Islet precursor cell (in vitro differentiated cells): ENCODE data around the gene TXLNA.

Experiments
- DNase-seq: peaks from one replicate; pipeline ENCODE4 v3.0.0-alpha.2; 2018

TXLNA gene

DNA sequence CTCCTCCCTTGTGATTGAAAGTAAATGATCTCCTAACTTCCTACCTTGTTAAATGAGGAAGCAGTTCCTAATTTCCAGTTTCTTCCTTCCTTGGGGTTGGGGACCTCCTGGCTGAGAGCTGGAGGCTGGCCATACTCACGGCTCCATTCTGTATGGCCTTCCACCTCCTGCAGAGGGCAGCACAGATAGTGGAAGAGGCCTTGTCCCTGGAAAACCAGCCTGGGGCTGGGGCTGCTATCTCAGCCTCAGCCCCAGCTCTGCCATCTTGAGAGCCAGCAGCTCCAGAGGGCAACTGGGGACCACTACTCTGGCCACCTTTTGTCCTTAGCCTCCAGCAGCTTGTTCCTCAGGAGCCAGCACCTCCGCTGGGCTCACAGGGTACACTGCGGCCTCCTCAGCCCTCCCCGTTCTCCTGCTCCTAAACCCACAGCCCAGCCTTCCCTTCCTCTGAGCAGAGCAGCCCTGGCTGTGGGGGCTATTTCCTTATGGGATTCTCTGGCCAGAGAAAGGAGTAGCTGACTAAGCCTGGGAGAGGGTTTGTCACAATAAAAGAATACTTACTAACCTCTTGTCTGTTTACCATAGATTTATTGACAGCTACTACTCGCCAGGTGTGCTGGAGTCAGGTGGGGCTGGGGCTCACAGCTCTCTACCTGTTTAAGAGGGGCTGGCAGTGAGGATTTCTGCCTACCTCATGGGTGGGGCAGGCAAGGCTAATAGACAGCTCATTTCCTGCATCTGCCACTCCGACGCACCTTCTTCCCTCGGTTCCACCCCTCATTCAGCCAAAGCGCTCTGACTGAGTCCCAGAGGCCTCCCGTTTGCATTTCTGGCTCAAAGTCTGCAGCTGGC is 36.4 kb downstream of the TXLNA start:
- peak; percentile 84 for DNase-seq

GRCh38 chr1:32216566-32216965 is 37.1 kb downstream of the TXLNA start:
- no peak for DNase-seq

- DNase-seq = no peak
Measured at GRCh38 chr1:32219022-32219421, 39.5 kb downstream of the TXLNA start.

DNA sequence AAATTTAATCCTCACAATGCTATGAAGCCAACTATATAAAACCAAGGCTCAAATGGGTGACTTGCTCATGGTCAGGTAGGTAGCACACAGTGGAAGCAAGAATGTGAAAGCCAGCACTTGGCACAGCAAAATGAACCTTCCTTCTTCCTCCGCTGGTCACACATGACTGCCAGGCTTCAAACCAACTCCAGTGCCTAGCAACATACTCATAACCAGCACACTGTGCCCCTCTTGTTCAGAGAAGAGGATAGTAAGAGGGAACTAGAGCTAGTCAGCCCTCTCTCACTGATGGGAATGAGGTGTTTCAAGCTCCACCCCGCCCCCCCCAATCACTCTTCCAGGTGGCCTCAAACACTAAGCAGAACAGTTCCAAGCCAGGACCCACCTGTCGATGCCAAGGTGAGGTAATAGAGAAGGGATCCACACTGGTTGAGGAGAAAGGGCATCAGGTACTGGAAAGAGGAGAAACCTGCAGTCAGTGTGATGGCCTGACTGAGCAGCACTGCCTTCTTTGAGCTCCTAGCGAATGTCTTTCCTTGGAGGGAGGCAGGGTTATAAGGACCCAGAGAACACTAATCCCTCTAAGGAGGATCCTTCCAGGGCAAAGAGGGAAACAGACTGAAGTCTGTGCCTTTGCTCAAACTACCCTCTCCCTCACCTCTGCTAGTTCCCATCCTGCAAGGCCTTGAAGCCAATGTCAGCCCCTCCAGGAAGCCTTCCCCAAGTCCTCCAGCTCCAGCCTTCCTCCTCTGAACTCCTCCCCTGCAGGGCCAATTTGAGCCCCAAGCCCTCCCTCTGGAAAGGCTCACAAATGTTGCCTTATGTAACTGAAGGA is 41.5 kb downstream of the TXLNA start:
- DNase-seq = no peak

- DNase-seq = no peak
Measured at GRCh38 chr1:32221581-32221979, 42.1 kb downstream of the TXLNA start.

DNA sequence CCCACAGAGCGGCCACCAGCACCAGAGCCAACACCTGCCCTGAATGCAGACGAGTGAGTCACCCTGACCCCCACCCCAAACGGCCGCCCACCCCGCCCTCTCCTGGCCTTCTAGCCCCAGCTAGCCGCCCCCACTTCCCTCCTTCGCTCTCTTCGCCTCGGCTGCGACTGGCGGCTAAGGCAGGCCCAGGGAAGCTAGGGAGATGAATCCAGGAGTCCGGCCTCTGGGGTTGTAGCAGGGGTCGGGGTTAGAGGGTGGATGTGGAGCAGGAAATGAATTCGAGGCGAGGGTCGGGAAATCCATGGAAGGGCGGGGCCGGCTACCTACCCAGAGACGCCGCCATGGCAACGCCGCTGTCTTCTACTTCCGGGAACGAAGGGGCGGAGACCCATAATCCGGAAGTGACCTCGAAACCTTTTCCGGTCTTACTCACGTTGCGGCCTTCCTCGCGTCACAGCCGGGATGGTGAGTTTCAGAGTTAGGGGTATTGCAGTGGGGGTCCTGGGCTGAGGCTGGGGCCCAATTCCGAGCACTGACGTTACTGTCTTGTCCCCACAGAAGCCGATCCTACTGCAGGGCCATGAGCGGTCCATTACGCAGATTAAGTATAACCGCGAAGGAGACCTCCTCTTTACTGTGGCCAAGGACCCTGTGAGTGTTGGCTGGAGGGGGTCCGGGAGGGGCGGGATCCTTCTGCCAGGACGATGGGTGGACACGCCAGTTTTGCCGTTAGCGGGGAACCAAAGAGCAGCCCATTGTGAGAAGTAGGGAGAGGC is 42.7 kb downstream of the TXLNA start, which contains the start of the genes EIF3I and TMEM234:
EIF3I (plus strand) TSS at position 428 of the 776 bp plus-strand sequence; CDS start at position 463, 35 bp downstream.
TMEM234 (minus strand) TSS at position 374 of the 776 bp plus-strand sequence; CDS start at position 343, 31 bp downstream.
- DNase-seq = peak; percentile 97

DNA sequence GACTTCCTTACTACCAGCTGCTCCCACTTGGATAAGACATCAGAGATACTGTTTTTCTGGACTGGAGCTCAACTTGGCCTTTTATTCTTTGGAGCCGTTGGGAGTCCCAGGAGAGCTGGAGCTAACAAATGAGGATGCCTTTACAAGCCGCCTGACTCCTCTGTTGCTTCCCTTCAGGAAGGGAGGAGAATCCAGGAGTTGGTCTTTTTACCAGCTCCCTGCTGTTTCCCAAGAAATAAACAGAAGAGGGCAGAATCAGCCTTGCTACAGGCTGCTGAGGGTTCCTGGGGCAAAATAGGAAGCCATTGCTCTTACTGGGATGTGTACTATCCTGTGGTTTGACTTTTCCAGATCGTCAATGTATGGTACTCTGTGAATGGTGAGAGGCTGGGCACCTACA is 44.2 kb downstream of the TXLNA start:
- DNase-seq = no peak

DNA sequence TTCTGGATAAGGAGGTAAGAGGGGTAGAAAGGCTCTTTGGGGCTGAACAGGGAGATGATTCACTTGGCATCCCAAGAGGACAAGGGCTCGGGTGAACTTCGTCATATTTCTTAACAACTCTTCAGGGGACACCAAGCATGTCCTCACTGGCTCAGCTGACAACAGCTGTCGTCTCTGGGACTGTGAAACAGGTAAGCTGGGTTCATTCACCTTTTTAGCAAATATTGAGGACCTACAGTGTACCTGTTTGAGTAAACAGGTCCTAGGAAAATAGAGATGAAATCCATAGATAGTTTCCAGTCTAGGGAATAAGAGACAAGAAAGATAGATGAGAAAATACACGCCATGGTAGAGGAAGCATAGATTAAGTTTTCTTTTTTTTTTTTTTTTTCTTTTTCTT is 44.8 kb downstream of the TXLNA start:
- DNase-seq = no peak

DNA sequence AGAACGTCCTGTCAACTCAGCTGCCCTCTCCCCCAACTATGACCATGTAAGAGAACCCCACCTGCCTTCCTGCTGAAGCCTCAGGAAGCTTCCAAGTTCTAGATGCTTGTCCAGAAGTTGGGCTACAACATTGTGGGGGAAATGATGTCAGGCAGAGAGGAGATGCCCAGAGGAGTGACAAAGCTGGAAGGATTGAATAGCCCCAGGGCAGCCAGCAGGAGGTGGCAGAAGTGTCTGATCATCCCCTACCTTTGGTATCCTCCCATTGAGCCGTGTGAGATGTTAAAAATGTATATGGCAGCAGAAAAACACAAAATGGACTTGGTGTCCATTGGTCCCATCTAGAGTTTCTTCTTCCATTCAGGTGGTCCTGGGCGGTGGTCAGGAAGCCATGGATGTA is 49.3 kb downstream of the TXLNA start:
- no peak for DNase-seq

GRCh38 chr1:32231843-32232432 is 52.5 kb downstream of the TXLNA start:
- DNase-seq = no peak

GRCh38 chr1:32232558-32233304 is 53.3 kb downstream of the TXLNA start:
- DNase-seq = no peak

- DNase-seq = no peak
Measured at GRCh38 chr1:32234792-32235191, 55.3 kb downstream of the TXLNA start.

- no peak for DNase-seq
Measured at GRCh38 chr1:32239337-32239736, 59.9 kb downstream of the TXLNA start.

DNA sequence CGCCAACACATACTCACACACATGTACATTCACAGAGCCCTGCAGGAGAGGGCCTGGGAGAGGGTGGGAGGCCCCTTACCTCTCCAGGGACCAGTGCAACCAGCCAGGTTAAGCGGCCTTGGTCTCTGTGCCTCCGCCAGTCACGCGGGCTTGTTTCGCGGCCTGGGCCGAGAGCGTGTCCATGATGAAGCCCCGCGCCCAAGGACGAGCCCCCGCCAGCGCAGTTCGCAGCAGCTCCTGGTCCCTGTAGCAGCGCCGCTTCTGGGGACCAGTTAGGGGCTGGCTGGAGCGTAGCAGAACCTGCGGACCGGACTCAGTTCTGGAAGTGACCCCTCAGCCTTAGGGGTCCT is 60.3 kb downstream of the TXLNA start:
- peak; percentile 71 for DNase-seq

DNA sequence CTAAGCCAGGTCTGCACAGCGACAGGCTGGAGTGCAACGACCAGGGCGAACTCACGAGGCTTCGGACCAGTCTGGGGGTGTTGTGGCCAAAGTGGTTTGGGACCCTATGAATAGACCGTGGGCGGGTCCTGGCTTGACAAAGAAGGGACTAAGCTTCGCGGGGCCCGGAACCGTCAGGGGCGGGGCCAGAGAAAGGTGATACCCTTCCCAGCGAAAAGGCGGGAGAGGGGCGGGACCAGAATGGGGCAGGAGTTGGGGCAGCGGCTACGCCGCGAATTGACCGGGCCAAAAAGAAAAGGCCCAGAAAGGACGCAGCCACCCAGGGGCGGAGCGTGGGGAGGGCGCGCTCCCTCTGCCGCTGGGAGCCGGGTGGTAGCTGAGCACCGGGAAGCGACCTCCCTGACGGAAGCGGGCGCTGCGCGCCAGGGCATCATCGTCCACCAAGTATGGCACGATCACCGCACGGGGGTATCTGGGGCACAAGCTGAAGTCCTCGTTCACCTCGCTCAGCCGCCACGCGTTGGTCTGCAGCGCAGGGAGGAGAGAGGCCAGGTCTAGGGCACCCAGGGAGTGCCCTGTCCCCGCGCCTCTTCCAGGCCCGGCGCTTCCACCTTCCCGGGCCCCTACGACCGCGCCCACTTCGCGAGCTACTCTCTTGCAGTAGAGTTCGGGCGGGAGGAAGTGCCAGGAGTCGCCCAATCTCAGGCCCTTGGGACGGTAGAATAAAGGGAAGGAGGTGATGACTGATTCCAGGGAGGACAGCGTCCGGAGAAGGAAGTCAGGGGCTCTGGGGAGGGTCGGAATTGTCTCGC is 60.9 kb downstream of the TXLNA start:
- peak; percentile 92 for DNase-seq

DNA sequence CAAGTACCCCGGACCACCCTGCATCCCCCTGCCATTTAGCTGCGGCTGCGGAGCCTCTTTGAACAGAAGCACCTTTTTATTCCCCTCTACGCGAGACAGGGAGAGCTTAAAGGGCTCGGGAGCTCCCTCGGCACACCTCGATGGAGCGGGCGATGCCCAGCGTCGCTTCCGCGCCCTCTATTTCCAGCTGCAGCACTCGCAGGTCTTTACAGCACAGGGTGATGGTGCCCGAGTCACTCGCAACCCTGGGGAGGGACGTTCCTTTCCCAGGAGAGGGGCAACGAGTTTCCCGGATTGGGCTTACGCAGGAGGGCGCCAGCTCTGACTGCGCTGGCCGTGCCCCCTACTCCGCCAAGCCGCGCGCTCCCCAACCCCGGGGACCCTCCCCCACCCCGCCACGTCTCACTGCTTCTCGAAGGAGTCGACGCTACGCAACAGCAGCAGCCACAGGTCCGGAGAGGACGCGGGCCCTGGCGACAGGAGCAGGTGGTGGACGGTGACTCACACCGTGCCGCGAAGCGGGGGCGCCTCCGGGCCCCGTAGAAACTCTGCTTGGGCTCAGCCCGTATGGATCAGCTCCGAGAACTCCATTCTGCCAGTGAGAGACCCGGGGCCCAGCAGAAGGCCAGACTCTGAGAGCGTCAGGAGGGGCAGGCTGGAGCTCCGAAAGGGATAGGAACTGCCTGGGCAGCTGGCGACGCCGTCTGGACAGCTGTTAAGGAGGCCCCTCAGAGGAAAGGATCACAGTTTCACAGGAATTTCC is 61.7 kb downstream of the TXLNA start:
- DNase-seq = peak; percentile 86

GRCh38 chr1:32242341-32242851 is 62.9 kb downstream of the TXLNA start:
- peak; percentile 66 for DNase-seq

GRCh38 chr1:32246888-32247273 is 67.4 kb downstream of the TXLNA start, which contains the start of gene FAM167B:
TSS of gene FAM167B (plus strand) at chr1:32247222. CDS start at chr1:32247422, 200 bp downstream.
- DNase-seq = no peak

DNA sequence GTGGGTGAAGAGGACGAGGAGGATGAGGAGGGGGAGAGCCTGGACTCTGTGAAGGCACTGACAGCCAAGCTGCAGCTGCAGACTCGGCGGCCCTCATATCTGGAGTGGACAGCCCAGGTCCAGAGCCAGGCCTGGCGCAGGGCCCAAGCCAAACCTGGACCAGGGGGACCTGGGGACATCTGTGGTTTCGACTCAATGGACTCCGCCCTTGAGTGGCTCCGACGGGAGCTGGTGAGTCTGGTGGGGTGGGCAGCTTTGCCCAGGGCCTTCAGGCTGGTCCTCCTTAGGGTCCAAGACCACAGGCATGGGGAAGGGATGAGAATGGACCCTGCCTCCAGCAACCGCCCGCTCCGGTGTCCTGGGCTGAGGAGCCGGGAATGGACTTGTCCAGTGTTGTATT is 68.0 kb downstream of the TXLNA start:
- no peak for DNase-seq
